Posterior cingulate gyrus (tissue), 11 donors: ENCODE results near the gene ZNF296.
"Not testable (repeated sequence)": the region's sequence is repeated elsewhere in the genome, so short reads cannot be mapped to it uniquely, and the experiment has no call there.

Experiments
- DNase-seq, 10 donors: peaks; one replicate each; pipeline versions ENCODE4 v3.0.0 to v3.0.0-alpha.2; 2020 to 2021; ENCODE audit warnings: mixed read lengths in 3 of 10
- intact Hi-C: fragments of 100-400 bp; cut with DNase I; formaldehyde crosslinking; loops from one replicate; pipeline ENCODE4 v1.15.1; 2023

Gene ZNF296

GRCh38 chr19:45076029-45076850 is at the start of gene ZNF296:
Gene ZNF296, minus strand, starts transcription at chr19:45076478. Its CDS starts 105 bp downstream, at chr19:45076373.
- intact Hi-C loops = no loop called here
- peak in 3 of 10 donors; percentile 31 to 78 (median 34) for DNase-seq

DNA sequence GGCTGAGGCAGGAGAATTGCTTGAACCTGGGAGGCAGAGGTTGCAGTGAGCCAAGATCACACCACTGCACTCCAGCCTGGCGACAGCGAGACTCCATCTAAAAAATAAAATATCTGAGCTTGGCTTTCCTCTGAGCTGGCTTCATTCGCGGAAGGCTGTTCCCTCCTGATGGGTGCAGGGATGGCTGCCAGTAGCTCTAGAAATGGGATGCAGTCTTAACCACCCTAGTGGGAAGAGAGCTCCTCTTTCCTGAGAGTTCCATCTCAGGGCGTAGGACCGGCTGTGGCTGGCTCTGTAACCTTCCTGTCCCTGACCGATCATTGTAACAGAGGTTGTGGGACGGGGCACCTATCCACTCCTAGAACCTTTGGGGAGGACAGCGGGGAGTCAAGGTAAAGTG is 49.1 kb upstream of the ZNF296 start:
- DNase-seq = no peak
- intact Hi-C loops = no loop called here

- DNase-seq = no peak
- intact Hi-C loops = no loop called here
Measured at GRCh38 chr19:45124021-45124420, 47.7 kb upstream of the ZNF296 start.

GRCh38 chr19:45123440-45123850 is 47.2 kb upstream of the ZNF296 start:
- intact Hi-C loops = no loop called here

DNA sequence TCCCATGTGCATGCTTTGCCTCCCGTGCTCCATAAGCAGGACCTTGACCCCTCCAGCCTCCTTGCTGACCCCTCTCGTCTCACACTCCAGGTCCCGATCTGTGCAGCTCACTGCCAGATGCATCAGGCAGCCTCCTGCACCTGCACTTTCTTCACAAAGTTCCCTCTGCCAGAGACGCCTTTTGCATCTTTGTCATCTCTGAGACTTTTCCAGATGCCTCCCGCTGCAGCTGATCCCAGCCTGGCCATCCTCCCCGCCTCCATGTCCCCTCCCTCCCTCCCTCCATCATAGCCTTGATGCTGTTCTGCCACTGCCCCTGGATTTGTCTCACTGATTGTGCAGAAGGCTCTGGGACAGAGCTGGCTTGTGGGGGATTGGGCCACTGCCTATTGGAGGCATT is 46.6 kb upstream of the ZNF296 start:
- intact Hi-C loops = no loop called here

More at GRCh38 chr19:45123440-45123850, 47.2 kb upstream of the ZNF296 start:
- peak in 1 of 10 donors; percentile 59 for DNase-seq

DNA sequence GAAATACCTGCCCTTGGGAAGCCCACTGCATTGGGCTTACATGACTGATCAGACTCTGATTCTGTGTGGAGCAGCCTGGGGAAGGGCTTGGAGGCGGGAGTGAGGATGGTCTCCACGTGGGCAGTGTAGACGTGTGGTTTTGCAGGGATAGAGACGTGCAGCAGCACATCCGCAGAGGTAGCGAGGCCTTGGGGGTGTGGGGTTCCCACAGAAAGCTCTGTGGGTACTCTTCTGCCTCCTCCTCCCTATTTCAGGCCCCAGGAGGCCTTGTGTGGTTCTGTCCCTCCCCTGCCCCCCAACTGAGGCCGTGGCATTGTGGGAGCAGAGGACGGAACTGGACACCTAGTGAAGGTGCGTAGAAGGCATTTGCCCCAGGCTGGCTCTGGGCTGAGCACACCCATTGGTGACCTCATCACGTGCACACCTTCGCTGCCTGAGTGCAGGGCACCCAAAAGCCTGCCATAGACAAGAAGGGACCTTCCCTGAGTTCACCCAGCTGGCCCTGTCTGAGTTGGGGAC is 45.6 kb upstream of the ZNF296 start:
- peak in 1 of 10 donors; percentile 70 for DNase-seq
- intact Hi-C loops = no loop called here

More for the DNA sequence above, 46.6 kb upstream of the ZNF296 start:
- DNase-seq = peak in 1 of 10 donors; percentile 73

GRCh38 chr19:45119582-45119981 is 43.3 kb upstream of the ZNF296 start:
- DNase-seq = no peak
- intact Hi-C loops = no loop called here

GRCh38 chr19:45118591-45119355 is 42.5 kb upstream of the ZNF296 start:
- intact Hi-C loops, DNase-seq: not testable (repeated sequence)

DNA sequence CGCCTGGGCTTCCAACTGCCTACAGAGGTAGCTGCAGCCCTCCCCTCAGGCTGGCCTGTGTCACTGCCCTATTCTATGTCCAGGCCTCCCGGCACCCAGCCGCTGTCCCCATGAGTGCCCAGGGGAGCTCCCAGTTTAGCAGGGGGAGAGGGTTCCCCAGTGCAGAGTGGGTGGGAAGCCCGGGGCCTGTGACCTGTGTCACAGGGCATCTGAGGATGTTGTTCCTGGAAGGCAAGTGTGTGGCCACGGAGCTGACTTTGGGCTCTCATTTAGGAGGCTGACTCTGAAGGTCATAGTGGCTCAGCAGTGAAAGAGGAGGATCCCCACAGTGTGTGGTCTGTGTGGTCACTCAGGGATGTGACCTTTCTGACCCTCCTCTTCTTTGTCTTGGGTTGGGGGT is 41.8 kb upstream of the ZNF296 start:
- intact Hi-C loops = no loop called here
- no peak for DNase-seq

- peak in 3 of 10 donors; percentile 75 to 89 (median 82) for DNase-seq
- intact Hi-C loops = no loop called here
Measured at GRCh38 chr19:45117671-45118070, 41.4 kb upstream of the ZNF296 start.

GRCh38 chr19:45117167-45117594 is 40.9 kb upstream of the ZNF296 start:
- peak in 1 of 10 donors; percentile 82 for DNase-seq
- intact Hi-C loops = no loop called here

DNA sequence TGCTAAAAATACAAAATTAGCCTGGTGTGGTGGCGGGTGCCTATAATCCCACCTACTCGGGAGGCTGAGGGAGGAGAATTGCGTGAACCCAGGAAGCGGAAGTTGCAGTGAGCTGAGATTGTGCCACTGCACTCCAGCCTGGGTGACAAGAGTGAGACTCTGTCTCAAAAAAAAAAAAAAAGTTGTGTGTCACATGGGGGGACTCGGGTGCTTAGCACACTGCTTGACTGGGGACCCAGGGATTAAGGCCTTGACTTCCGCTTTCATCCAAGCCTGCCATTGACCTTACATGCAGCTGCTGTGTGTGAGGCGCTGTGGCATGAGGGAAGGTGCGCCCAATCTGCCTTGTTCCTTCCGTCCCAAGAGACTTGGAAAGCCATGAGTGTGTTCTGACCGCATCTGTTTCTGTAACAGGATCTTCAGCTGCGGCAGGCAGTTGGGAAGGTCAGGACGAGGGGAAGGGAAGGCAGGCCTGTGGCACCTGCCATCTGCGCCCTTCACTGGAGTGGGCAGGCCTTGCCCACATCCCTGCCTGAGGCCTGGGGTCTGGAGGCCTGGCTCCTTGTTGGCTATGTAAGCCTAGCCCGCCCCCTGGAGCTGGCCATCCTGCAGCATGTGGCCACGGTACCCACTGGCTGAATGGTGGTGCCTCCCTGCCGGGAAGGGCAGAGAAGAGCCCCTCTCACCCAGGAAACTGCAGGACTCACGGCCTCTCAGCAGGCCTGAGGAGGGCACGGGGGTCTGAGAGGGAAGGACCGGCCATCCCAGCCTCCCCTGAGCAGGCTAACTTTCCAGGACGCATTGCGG is 39.7 kb upstream of the ZNF296 start:
- no peak for DNase-seq
- intact Hi-C loops = no loop called here

DNA sequence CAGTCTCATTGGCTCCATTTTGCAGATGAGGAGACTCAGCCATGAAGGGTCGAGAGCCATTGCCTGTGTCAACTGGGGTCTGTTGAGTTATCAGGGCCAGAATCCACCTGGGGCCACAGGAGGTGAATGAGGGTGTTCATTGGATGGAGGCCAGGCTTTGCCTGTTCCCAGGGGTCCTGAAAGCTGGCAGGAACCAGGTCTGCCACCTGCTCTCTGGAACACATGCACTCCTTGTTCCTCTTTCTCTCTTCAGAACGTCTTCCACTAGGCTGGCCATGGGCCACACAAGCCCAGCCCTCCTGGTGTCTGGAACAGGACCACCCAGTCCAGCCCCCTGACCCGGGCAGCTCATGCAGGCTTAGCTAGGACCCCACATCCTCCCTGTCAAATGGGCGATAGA is 37.8 kb upstream of the ZNF296 start:
- intact Hi-C loops = no loop called here
- DNase-seq = peak in 1 of 10 donors; percentile 75

DNA sequence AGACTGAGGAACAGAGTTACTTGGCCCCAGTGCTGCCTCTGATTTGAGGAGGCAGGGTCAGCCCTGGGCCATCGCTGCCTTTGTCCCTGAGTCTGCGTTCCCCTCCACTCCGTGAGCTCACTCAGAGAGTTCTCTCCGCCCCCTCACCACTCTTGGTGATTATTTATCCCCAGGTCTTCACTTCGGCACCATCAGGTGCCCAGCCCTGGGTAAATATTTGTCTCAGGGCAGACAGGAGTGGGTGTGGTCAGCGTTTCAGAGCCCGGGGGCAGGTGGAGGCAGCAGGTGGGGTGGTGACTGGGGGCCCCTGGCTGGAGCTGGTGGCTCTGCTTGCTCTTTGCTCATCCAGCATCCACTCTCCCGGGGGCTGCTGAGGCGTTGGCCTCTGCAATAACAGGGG is 37.4 kb upstream of the ZNF296 start:
- DNase-seq = no peak
- intact Hi-C loops = no loop called here

GRCh38 chr19:45112111-45112827 is 36.0 kb upstream of the ZNF296 start:
- no peak for DNase-seq
- intact Hi-C loops = no loop called here

DNA sequence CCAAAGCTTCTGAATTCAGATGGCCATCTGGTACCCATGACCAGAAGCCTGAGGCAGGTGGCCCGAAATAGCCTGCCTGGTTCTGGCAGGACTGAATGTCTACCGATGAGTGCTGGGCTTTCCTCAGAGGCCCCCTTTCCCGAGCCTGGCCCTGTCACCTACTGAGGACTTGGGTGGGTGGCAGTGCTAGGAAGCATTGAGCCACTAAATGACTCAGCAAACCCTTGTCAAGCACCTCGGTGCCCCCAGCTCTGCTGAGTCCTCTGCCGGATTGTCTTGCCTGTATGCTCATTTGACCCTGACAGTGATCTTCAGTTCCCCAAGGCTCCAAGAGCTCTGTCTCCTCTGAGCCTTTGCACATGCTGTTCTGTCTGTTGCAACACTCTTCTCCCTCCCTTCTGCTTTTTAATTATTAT is 34.6 kb upstream of the ZNF296 start:
- DNase-seq = no peak
- intact Hi-C loops = no loop called here

- DNase-seq = no peak
- intact Hi-C loops = no loop called here
Measured at GRCh38 chr19:45107621-45108150, 31.4 kb upstream of the ZNF296 start.

DNA sequence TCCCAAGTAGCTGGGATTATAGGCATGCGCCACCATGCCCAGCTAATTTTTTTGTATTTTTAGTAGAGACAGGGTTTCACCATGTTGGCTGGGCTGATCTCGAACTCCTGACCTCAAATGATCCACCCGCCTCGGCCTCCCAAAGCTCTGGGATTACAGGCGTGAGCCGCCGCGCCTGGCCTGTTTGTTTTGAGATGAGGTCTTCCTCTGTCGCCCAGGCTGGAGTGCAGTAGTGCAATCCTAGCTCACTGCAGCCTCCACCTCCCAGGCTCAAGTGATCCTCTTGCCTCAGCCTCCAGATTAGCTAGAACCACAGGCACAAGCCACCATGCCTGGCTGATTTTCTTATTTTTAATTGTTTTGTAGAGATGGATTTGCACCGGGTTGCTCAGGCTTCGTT is 30.1 kb upstream of the ZNF296 start:
- DNase-seq, intact Hi-C loops: not testable (repeated sequence)

GRCh38 chr19:45104658-45105349 is 28.5 kb upstream of the ZNF296 start:
- intact Hi-C loops = no loop called here
- DNase-seq = no peak
